Fibroblast of upper back skin (primary cell): Measurements from ENCODE around the gene SYNE3.

ENCODE experiments used
- DNase-seq: peaks from one replicate; pipeline ENCODE4 v3.0.0-alpha.2; 2013

Gene SYNE3

GRCh38 chr14:95469134-95469481 is 47.3 kb downstream of the SYNE3 start:
- no peak for DNase-seq

DNA sequence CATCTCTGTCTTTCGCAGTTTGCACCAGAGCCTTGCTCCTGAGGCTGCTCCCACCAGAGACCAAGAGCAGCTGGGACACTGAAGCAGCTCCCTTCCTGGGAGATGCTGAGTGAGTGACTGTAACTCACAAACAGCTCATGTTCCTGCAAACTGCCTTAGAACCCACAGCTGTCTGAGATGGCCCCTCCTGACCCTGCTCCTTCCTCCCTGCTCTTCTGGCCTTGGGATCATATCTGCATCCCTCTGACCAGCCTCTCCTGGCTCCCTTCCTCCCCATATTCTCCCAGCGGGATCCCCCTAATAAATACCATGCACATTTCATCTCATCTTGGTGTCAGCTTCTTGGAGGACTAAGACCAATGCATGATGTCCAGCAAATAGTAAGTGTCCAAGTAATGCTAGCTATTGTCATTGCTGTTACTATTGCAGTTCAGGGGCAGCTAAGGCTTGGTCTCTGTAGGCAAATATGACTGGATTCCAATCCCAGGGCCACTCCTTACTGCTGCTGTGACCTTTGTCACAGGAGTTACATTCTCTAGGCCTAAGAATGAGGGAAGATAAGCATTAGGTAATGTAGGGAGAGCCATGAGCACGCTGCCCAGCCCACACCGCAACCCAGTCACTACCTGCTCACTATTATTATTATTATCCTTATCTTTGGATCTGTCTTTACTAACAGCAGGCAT is 47.9 kb downstream of the SYNE3 start:
- no peak for DNase-seq

DNA sequence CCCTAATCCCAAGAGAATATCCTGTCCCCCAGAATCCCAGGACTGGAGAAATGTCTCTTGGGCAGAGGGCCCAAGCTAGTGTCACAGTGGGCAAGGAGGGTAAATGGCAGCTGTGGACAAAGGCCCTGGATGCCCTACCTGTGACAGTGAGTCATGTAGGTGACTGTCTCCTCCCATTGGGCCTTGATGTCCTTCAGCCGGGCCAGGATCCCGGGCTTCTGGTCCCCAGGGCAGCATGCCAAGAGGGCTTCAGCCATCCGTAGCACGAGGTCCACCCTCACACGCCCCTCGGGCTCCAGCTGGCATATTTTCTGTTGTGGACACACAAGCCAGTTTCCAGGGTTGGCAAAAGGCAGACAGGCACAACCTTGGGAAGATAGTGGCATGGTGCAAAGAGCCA is 48.8 kb downstream of the SYNE3 start:
- no peak for DNase-seq

DNA sequence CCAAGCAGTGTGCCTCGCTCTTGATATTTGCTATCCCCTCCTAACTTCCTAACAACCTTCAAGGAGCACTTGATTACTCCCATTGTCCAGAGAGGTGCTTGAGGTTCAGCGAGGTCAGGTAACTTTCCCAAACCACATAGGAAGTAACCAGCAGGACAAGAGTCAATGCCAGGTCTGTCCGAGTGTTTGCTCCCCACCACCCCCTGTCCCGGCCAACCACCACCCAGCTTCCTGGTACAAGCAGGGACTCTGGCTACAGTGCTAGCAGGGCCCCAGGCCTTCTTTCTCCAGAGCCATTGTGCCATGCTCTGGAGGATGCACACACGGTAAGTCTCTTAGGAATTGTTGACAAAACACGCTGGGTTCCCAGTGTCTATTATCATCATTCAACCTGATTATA is 49.2 kb downstream of the SYNE3 start:
- DNase-seq, result no peak
